GM21723 (cell line): ENCODE measurements around the gene HOMER3.

Source experiments
- ATAC-seq: cut with Tn5 transposase; IDR thresholded peaks from one replicate; pipeline ENCODE4 v1.9.1; 2021; ENCODE audit warnings: mild to moderate bottlenecking, moderate library complexity; ENCODE audit not compliant: unreplicated experiment

The HOMER3 gene

GRCh38 chr19:18940769-18941627 is at the start of gene HOMER3:
HOMER3 (minus strand) TSS chr19:18941217; CDS start chr19:18938982, 2,235 bp downstream.
- ATAC-seq = no peak

DNA sequence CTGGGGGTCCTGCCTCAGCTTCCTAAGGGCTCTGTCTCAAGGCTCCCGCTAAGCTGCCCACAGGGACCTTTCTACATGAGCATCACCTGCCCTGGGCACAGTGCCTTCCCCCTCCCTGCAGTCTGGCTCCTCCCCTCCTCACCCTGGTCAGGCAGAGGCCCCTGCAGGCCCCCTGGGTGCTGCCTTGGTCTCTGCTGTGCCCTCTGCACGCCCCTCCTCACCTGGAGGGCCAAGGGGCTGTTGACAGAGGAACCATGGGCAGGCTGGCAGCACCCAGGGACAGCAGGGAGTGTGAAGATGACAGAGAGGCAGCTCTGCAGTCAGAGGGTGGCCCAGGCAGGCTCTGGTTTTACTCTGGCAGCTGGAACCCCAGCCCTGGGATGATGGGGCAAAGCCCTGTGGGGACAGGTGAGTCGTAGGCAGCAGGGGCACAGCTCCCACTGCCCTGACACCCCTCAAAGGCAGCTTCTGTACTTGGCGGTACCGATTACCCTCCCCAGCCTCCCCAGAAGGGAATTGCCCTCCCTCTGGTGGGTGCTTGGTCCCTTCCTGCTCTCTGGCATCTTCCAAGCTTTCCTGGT is 49.2 kb upstream of the HOMER3 start:
- no peak for ATAC-seq

DNA sequence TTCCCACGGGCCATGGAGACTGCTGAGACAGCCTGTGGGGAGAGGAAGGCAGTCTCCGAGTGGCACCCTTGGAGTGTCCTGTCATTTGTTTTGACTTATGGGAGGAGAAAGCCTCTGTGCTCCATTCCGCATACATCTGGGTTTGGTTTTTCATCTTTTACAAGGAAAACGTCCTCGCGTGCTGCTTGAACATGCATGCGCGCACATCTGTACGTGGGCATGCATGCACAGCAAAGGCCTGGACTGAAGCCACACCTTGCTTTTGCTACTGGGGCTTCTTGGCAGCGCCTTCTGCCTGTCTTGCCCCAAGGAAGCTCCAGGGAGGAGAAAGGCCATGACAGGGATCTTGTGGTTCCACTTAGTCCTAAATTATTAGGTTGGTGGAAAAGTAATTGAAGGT is 48.3 kb upstream of the HOMER3 start:
- ATAC-seq = no peak

DNA sequence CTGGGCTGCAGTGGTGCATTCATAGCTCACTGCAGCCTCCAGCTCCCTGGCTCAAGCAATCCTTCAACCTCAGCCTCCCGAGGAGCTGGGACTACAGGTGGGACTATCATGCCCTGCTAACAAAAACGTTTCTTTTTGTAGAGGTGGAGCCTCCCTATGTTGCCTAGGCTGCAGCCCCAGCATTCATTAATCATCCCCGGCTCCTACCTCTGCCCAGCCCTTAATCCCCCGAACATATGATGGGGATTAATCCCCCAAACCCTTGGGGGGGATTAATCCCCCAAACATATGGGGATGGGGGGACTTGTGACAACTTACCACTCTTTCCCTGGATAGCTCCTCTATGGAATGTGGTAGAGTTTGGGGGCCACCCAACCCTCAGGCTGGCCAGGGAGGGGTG is 46.4 kb upstream of the HOMER3 start:
- ATAC-seq = no peak

- ATAC-seq = no peak
Measured at GRCh38 chr19:18985257-18985656, 44.2 kb upstream of the HOMER3 start.

DNA sequence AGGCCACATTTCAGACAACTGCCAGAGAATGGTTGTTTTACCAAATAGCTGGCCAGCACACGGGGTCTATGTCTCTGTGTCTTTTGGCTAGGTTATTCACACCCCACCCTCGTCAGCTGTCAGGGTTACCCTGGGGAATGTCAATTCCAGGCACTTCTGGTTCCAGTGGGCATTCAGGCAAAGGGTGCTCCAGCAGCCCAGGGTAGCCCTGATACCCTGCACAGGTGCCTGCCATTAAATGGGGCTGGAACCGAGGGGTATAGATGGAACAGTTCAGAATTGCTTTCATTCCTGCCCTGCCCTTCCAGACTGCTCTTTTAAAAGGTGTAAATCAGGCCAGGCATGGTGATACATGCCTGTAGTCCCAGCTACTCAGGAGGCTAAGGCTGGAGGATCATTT is 43.2 kb upstream of the HOMER3 start:
- ATAC-seq = no peak

DNA sequence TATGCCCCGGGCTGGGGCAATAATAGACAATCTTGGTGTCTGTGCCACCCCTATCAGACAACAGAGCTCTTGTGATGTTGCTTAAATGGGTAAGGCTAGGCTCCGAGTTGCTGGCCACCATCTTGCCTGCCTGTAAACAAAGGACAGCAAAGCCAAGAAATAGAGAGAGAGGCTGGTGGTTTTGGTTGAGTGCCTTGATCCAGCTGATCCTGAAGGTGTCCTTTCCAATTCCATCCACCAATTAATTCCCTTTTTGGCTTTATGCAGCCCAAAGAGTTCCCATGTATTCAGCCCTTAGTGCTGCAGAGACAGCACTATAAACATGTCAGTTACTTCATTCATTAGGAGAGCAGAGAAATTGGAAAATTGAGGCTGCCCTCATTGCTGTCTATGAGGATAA is 41.7 kb upstream of the HOMER3 start:
- ATAC-seq = no peak

GRCh38 chr19:18980432-18981020 is 39.5 kb upstream of the HOMER3 start:
- no peak for ATAC-seq

DNA sequence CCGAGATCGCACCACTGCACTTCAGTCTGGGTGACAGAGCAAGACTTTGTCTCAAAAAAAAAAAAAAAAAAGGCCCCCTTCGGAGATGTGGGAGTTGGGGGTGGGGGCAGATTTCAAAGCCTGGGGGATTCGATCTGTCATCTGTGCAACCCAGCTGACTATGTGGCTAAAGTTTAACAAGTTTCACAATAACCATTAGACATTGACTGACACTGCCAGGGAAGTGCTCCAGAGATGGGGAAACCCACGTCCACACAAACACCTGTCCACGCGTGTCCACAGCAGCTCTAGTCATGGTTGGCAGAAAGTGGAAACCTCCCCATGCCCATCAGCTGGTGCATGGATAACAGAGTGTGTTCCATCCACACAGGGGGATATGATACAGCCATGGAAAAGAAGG is 37.6 kb upstream of the HOMER3 start:
- no peak for ATAC-seq

DNA sequence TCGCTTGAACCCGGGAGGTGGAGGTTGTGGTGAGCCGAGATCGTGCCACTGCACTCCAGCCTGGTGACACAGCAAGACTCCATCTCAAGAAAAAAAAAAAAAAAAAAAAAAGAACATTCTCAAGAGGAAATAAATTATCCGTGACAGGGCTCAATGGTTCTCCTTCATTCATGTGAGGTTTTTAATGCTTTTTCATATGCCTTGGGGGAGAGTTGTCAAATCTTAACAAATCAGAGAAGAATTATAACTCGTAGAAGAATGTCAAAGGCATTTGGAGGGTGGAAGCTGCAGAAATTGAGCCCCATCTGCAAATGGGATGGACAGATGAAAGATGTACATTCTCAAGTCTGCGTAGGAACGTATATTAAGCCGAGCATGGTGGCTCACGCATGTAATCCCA is 34.9 kb upstream of the HOMER3 start:
- ATAC-seq = no peak

DNA sequence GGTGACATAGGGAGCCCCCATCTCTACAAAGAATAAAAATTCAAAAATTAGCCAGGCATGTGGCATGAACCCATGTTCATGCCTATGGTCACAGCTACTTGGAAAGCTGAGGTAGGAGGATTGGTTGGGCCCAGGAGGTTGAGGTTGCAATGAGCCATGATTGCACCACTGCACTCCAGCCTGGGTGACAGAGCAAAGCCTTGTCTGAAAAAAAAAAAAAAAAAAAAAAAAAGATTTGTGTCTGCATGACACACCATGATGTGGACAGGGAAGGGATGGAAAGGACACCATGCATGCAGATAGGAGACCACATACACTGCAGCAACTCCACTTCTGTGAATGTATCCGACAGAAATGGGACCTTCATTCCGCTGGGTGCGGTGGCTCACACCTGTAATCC is 34.0 kb upstream of the HOMER3 start:
- no peak for ATAC-seq

DNA sequence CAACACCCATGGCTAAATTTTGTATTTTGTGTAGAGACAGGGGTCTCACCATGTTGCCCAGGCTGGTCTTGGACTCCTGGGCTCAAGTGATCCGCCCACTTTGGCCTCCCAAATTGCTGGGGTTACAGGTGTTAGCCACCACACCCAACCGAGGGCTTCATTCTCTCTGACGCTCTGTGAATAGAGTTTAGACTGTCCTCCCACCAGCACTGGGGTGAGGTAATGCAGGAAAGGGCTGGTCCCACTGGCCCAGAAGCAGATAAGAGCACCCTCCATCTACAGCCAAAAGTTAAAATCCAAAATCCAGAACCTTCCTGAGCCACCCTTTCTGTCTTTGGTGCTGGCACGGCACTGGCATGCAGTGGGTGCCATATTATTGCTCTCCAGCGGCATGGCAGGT is 31.8 kb upstream of the HOMER3 start:
- no peak for ATAC-seq

- no peak for ATAC-seq
Measured at GRCh38 chr19:18972301-18972811, 31.3 kb upstream of the HOMER3 start.

- ATAC-seq = no peak
Measured at GRCh38 chr19:18969931-18970659, 29.1 kb upstream of the HOMER3 start.

DNA sequence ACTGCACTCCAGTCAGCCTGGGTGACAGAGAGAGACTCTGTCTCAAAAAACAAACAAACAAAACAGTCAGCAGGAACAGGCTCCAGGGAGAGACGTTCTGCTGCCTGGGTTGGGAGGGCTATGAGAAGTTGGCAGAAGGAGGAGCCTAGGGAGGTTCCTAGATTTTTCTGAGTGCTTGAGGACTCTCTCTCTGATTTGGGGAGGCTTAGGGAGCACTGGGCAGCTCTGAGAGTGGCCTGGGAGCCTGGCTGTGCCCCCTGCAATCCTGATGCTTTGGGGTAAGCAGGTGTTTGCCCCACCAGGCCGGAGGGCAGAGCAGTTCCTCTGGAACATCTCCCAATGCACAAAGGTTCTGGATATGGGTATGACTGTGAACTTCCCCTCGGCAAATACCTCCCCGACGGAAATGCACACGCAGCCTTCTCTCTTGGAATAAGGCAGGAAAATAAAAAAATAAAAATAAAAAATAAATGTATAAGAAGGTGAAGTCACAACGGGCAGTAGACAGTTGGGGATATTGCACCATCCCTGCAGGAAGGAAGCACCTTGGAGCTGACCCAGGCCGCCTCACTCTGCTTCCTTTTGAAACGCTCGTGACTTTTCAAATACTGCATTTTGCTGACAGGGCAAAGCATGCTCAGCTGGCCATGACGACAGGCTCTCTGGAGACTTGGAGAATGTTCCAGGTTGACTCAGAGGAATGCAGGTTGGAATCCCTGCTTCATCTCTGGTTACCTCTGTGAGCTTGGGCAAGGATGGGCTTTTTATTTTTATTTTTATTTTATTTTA is 26.5 kb upstream of the HOMER3 start:
- ATAC-seq = no peak

DNA sequence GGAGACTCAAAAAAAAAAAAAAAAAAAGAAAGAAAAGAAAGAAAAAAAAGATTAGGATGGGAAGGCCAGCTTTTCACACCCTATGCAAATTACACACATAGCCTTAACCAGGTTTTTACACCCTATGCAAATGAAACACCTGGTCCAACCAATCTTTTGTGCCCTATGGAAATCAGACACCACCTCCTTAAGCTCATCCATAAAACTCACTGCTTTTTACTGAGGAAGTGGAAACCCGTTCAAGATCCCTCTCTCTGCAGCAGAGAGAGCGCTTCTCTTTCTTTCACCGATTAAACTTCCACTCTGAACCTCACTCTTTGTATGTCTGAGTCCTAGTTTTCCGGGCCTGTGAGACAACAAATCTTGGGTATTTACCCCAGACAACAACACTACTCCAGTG is 25.3 kb upstream of the HOMER3 start:
- ATAC-seq = no peak

- no peak for ATAC-seq
Measured at GRCh38 chr19:18964121-18964520, 23.1 kb upstream of the HOMER3 start.

- no peak for ATAC-seq
Measured at GRCh38 chr19:18961767-18962620, 21.0 kb upstream of the HOMER3 start.

GRCh38 chr19:18960370-18960769 is 19.4 kb upstream of the HOMER3 start:
- ATAC-seq = no peak

DNA sequence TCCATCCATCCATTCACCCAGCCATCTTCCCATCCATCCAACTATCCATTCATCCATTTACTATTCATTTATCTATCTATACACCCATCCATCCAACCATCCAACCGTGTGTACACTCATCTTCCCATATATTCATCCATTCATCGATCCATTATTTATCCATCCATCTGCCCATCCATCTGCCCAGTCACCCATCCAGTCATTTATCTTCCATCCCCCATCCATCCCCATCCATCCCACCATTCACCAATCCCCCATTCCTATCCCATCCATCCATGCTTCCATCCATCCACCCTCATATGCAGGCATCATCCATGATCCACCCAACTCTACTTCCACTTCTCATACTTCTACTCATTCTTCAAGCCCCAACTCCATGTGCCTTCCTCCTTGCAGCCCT is 14.0 kb upstream of the HOMER3 start:
- no peak for ATAC-seq
